Peyer's patch (tissue), 4 donors: Measurements from ENCODE around the gene GCA.

Source experiments
- CTCF ChIP-seq, 6 experiments: fragments of 450-650 bp in 4 of 6; fragments of 200-600 bp in 2 of 6; sonication (generic) in 1 of 6; IDR thresholded peaks; one replicate each; pipeline ENCODE4 v1.5.1; 2017 to 2019; ENCODE audit warnings: antibody characterized with exemption in 6 of 6, mild to moderate bottlenecking in 3 of 6, moderate library complexity in 1 of 6
- POLR2A ChIP-seq, 2 donors: fragments of 450-650 bp; IDR thresholded peaks; one replicate each; pipeline ENCODE4 v1.5.1; 2017; ENCODE audit warnings: antibody characterized with exemption in 2 of 2, mild to moderate bottlenecking in 2 of 2, moderate library complexity in 2 of 2

- TF ChIP-seq CTCF (IDR thresholded peaks at IDR 0.05) (no peak), POLR2A (IDR thresholded peaks at IDR 0.05) (no peak)
Measured at GRCh38 chr2:162337868-162338267, 6.1 kb upstream of the GCA start.
